GM18519 (cell line): ENCODE data around the gene PHAX.
"Not testable (repeated sequence)": the region's sequence is repeated elsewhere in the genome, so short reads cannot be mapped to it uniquely, and the experiment has no call there.

Source experiments
- ATAC-seq: cut with Tn5 transposase; IDR thresholded peaks from one replicate; pipeline ENCODE4 v1.9.1; 2021; ENCODE audit warnings: mild to moderate bottlenecking, moderate library complexity; ENCODE audit not compliant: unreplicated experiment, low FRiP score

PHAX gene

DNA sequence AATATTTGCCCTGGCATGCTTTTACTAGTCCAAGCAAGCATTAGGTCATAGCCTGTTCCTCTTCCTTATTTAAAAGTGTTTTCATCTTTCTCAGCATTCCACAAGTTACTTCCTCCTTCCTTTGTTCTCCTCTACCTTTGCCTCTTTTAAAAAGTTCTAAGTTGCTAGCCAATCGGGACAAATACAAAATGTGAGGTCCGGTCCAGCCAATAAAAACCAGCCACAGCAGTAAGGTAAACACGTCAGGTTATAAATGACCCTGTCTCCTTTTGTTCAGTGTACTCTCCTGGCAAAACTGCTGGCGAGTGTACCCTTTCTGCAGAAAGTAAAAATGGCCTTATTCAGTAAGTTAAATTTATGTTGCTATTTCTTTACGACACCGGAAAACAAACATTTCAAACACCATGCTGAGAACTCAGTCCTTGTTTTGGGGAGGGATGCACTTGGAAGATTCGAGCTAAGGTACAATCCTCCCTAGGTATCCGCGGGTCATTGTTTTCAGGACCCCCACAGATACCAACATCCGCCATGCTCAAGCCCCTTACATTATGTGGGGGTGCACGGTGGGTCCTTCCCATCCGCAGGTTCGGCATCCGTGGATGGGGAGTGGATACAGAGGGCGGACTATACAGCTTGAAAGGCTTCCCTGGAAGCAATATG is 646 bp upstream of the PHAX start:
- ATAC-seq = not testable (repeated sequence)

DNA sequence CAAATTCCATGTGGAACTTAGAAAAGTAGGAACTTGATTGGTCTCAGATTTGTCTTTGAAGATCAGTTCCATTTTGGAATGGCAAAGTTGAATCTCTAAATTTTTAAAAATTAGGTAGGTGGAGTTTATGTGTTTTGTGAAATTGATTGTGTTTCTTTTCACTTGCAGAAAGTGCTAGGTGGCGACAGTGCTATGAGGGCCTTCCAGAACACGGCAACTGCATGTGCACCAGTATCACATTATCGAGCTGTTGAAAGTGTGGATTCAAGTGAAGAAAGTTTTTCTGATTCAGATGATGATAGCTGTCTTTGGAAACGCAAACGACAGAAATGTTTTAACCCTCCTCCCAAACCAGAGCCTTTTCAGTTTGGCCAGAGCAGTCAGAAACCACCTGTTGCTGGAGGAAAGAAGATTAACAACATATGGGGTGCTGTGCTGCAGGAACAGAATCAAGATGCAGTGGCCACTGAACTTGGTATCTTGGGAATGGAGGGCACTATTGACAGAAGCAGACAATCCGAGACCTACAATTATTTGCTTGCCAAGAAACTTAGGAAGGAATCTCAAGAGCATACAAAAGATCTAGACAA is 2.8 kb downstream of the PHAX start:
- ATAC-seq = no peak

- no peak for ATAC-seq
Measured at GRCh38 chr5:126605525-126605924, 4.8 kb downstream of the PHAX start.

DNA sequence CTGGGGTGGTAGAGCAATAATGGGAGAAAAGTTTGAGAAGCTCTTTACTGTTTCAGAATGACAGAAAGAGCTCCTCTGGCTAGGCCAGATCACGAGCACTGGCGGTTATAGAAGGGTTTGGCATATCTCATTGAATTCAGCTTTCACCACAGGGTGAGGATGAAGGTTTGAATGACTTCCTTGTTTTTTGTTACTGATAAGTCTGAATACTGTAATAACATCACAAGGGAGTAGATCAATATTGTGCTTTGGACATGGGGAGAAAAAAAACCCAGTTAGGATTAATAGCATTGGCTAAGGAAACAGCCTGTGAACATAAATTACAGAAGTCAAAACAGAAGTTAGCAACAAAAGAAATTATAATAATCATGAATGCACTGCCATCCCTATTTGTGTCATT is 9.4 kb downstream of the PHAX start:
- no peak for ATAC-seq

DNA sequence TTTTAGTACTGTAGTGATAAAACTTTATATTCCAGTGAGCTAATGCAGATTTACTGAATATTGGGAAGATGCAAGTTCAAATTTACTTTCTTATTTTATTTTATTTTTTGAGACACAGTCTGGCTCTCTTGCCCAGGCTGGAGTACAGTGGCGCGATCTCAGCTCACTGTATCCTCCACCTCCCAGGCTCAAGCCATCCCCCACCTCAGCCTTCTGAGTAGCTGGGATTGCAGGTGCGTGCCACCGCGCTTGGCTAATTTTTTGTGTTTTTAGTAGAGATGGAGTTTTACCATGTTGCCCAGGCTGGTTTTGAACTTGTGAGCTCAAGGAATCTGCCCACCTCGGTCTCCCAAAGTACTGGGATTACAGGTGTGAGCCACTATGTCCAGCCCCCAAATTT is 9.9 kb downstream of the PHAX start:
- no peak for ATAC-seq

DNA sequence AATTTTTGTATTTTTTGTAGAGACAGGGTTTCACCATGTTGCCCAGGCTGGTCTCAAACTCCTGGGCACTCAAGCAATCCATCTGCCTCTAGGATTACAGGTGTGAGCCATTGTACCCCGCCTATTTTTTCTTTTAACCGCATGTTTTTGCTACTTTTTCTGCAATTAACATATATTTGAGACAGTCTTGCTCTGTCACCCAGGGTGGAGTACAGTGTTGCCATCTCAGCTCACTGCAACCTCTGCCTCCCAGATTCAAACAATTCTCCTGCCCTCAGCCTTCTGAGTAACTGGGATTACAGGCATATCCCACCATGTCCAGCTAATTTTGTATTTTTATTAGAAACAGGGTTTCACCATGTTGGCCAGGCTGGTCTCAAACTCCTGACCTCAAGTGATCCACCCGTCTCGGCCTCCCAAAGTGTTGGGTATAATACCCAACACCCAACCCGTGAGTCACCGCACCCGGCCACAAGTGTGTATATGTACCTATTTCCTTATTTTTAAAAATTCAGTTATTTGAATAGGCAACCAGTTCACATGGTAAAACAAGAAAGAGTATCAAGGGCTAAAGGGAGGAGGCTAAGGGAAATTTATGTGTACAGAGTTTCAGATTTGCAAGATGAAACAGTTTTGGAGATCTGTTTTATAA is 13.3 kb downstream of the PHAX start:
- ATAC-seq = no peak

DNA sequence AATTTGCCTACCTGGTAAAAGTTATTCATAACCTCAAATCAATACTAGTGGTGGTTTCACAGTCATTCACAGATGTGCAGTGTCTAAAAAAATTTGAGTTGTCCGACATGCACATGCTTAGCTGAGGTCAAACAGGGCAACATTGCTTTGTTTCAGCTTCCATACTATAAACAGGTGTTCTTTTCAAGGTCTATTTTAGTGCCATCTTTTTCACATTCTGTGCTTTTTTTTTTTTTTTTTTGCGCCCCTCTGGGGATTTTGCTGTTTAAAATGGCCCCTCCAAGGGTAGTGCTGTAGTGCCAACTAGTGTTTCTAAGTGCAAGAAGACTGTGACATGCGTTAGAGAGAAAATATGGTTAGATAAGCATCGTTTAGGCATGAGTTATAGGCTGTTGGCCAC is 14.5 kb downstream of the PHAX start:
- peak; percentile 96 for ATAC-seq

DNA sequence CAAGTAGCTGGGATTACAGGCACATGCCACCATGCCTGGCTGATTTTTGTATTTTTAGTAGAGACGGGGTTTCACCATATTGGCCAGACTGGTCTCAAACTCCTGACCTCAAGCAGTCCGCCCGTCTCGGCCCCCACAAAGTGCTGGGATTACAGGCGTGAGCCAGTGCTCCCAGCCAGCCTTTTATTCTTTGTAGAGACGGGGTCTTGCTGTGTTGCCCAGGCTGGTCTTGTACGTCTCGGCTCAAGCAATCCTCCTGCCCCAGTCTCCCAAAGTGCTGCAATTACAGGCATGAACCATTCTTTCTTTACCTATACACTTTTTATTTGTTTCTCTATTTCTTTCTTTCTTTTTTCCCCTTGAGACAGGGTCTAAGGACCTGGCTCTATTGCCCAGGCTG is 16.9 kb downstream of the PHAX start:
- ATAC-seq = not testable (repeated sequence)

DNA sequence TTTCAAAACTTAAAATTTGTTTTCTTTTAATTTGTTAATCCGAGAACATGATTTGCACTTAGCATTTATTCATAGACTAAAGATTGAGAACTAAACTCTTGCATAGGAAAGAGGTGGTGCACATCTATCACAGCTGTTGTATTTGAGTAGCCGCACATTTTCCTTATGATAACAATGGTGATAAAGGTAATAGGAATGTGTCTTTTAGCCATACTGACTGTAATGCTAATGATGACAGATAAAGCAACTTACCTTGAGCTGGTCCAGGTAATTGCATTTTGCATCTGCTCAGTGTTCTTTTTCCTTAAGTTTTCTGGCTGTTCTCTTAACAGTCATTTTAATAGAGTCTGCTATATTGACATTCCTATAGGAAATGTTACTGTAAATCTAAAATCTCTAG is 19.0 kb downstream of the PHAX start:
- ATAC-seq = no peak

DNA sequence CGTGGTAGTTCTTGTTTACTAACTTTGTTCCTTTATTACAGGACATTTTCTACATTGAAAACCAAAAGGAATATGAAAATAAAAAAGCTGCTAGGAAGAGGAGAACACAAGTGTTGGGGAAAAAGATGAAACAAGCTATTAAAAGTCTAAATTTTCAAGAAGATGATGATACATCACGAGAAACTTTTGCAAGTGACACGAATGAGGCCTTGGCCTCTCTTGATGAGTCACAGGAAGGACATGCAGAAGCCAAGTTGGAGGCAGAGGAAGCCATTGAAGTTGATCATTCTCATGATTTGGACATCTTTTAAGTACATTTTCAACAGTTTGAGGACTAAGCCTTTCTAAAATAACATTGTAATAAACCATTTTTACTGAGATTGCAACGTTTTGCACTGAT is 23.8 kb downstream of the PHAX start:
- ATAC-seq = no peak

GRCh38 chr5:126628102-126628501 is 27.4 kb downstream of the PHAX start:
- no peak for ATAC-seq

- ATAC-seq = no peak
Measured at GRCh38 chr5:126631920-126632319, 31.2 kb downstream of the PHAX start.

DNA sequence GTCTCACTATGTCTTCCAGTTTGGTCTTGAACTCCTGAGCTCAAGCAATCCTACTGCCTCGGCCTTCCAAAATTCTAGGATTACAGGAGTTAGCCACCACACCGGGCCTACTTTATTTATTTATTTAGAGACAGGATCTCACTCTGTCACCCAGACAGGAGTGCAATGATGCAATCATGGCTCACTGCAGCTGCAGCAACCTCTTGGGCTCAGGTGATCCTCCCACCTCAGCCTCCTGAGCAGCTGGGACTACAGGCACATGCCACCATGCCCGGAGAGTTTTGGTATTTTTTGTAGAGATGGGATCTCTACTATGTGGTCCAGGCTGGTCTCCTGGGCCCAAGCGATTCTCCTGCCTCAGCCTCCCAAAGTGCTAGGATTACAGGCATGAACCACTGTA is 32.8 kb downstream of the PHAX start:
- no peak for ATAC-seq

GRCh38 chr5:126635585-126635984 is 34.8 kb downstream of the PHAX start:
- ATAC-seq = no peak

GRCh38 chr5:126636956-126637355 is 36.2 kb downstream of the PHAX start:
- ATAC-seq = no peak

- ATAC-seq = no peak
Measured at GRCh38 chr5:126640866-126641265, 40.1 kb downstream of the PHAX start.

DNA sequence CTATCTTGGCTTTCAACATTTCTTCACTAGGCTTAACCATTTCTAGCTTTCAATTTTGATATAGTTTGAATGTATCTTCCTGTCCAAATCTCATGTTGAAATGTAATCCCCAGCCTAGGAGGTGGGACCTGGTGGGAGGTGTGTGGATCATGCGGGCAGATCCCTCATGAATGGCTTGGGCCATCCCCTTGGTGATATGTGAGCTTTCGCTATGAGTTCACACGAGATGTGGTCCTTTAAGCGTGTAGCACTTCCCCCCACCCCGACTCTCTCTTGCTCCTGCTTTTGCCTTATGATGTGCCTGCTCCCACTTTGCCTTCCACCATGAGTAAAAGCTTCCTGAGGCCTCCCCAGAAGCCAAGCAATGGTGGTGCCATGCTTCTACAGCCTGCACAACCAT is 40.6 kb downstream of the PHAX start:
- peak; percentile 64 for ATAC-seq

DNA sequence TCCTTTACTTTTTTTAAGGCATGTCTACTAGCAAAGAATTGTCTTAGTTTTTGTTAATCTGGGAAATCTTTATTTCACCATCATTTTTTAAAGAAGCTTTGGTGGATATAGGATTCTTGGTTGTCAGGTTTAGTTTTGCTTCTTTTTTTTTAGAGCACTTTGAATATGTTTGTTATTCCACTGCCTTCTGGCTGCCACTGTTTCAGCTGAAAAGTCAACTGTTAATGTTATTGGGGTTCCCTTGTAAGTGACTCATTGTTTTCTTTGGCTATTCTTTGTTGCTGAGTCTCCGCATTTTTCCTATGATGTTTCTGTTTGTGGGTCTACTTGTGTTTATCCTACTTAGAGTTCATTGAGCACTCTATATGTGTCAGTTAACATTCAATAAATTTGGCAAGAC is 44.4 kb downstream of the PHAX start:
- ATAC-seq = no peak

DNA sequence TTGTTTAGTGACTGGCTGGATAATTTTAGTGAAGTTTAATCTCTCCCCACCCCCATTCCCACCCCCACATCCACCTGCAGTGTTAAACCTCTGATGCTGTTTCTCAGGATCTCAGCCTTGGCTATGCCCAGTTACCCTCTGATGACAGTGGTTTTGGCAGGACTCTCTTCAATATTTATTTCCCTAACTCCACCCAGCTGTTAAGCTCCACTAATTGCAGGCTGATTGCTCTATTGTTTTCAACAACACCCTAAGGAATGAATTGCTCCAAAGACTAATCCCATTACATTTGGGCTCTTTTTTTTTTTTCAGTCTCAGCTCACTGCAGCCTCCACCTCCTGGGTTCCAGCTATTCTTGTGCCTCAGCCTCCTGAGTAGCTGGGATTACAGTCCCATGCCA is 46.3 kb downstream of the PHAX start:
- no peak for ATAC-seq

DNA sequence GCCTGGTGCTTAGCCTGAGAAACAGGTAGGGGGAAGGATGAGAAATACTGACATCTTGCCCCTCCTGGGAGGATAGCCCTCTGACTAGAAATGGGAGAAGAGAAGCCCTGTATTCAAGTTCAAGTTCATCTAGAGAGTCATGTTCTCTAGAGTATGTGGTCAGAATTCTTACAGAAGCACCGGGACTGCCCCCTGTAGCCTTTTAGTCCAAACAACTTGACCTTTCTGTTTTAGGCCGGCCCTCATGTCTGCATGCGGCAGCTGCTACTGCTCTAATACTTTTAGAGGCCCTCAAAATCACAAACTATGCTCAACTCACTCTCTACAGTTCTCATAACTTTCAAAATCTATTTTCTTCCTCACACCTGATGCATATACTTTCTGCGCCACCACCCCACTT is 47.7 kb downstream of the PHAX start:
- ATAC-seq = no peak

GRCh38 chr5:126649057-126649456 is 48.3 kb downstream of the PHAX start:
- ATAC-seq = not testable (repeated sequence)

- not testable (repeated sequence) for ATAC-seq
Measured at GRCh38 chr5:126649709-126650108, 49.0 kb downstream of the PHAX start.
